ENCODE results near the gene TMEM273.

TMEM273 gene

DNA sequence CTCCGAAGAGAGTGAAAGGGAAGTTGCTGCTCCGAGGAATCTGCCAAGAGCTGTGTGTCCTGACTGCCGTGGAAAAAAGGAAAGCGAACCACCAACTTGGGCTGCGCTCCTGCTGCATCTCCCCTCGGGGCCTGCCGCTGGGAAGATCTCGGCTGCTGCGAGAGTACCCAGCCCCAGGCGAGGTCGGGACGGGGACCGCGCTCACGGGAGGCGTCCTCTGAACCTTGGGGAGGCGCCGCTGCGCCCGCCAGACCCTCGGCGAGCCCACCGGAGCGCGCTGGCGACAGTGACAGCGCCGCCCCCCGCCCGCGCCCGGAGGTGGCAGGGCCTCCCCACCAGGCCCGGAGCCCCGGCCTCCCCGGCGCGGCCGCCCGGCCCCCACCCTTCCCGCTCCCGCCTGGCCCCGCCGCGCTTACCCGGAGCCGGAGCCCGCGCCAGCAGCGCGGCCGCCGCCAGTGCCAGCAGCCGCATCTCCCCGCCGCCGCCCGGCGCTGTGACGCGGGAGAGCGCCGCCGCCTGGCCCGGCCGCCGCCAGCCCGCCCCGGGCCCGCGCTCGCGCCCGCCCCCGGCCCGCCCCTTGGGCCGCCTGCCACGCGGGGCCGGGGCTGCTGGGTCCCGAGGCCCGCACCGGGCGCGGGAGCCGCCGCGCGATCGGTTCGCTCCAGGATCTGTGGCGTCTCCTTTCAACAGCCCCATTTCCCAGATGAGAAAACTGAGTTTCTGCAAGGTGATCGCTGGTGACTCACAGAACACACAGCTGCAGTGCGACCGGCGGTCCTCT, 73.0 kb downstream of the TMEM273 start, which contains the start of gene VSTM4:
VSTM4 (minus strand) TSS at position 508 of the 781 bp plus-strand sequence; CDS start at position 471, 37 bp downstream.
- TF ChIP-seq, protein P1, sequence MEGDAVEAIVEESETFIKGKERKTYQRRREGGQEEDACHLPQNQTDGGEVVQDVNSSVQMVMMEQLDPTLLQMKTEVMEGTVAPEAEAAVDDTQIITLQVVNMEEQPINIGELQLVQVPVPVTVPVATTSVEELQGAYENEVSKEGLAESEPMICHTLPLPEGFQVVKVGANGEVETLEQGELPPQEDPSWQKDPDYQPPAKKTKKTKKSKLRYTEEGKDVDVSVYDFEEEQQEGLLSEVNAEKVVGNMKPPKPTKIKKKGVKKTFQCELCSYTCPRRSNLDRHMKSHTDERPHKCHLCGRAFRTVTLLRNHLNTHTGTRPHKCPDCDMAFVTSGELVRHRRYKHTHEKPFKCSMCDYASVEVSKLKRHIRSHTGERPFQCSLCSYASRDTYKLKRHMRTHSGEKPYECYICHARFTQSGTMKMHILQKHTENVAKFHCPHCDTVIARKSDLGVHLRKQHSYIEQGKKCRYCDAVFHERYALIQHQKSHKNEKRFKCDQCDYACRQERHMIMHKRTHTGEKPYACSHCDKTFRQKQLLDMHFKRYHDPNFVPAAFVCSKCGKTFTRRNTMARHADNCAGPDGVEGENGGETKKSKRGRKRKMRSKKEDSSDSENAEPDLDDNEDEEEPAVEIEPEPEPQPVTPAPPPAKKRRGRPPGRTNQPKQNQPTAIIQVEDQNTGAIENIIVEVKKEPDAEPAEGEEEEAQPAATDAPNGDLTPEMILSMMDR (IDR thresholded peaks at IDR 0.05; ENCODE audit: control insufficient read depth, insufficient read depth, low read depth, low read length, missing control alignments), result no peak
- H3K4me3 ChIP-seq (ENCODE audit: control insufficient read depth, low read depth, low read length), result peak within 1 kb of the TSS; percentile 66
- DNase-seq (ENCODE audit: low read depth), result no peak

DNA sequence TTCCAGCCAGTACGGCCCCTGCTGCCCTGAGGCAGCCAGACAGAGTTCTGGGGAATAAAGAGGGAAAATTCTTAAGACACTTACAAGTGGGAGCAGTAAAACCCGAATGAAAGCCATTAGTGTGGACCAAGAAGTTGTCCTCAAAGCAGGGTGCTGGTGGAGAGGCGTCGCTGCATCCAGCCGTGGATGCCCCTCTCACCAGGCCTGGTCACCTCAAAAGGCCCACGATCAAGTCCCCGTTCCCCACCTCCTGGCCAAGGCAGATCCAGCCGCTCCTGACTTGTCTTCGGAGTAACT, 73.5 kb downstream of the TMEM273 start:
- H3K4me3 ChIP-seq (ENCODE audit: control insufficient read depth, low read depth, low read length), result peak overlapping the region; percentile 66
- TF ChIP-seq, protein P1 (IDR thresholded peaks at IDR 0.05; ENCODE audit: control insufficient read depth, insufficient read depth, low read depth, low read length, missing control alignments), result no peak

DNA sequence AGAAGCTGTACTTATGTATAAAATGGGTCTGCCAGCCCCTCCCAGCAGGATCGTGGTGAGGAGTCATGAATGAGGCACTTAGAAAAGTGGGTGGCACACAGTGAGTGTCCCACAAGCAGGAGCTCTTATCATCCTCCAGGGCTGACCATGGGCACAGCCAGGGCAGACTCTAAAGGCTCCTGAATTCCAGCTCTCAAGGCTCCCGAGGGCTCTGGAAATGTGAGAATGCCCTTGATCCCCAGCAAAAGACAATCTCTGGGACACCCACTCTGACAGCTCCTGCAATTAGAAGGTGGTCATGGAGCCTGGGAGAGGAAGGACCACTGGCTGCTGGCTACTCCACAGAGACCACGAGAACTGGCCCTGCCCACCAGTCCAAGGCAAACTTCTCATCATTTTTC, 74.5 kb downstream of the TMEM273 start:
- no peak overlapping the region for H3K4me3 ChIP-seq (ENCODE audit: control insufficient read depth, low read depth, low read length)
- no peak for DNase-seq (ENCODE audit: low read depth)
- TF ChIP-seq, protein P1 (IDR thresholded peaks at IDR 0.05; ENCODE audit: control insufficient read depth, insufficient read depth, low read depth, low read length, missing control alignments), result no peak

More for the DNA sequence above, 73.5 kb downstream of the TMEM273 start:
- no peak for DNase-seq (ENCODE audit: low read depth)

DNA sequence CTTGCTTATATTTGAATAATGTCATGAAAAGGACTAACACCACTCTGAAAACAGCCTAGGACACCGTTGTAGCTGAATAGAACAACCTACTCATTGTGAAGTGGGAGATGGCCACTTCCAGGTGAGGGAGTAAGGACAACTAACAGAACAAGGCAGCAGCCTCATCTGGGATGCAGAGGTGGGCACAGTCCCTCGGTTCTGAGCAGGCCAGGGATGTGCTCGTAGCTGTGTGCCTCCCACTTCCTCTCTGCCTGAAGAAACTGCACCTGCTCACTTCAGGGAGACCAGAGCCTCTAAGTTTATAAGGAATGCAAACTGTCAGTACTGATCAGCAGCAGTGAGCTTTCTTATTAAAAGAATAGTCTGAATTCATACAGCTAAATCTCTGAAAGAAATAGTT, 75.3 kb downstream of the TMEM273 start:
- TF ChIP-seq, protein P1 (IDR thresholded peaks at IDR 0.05; ENCODE audit: control insufficient read depth, insufficient read depth, low read depth, low read length, missing control alignments), result no peak
- no peak overlapping the region for H3K4me3 ChIP-seq (ENCODE audit: control insufficient read depth, low read depth, low read length)
- DNase-seq (ENCODE audit: low read depth), result no peak

DNA sequence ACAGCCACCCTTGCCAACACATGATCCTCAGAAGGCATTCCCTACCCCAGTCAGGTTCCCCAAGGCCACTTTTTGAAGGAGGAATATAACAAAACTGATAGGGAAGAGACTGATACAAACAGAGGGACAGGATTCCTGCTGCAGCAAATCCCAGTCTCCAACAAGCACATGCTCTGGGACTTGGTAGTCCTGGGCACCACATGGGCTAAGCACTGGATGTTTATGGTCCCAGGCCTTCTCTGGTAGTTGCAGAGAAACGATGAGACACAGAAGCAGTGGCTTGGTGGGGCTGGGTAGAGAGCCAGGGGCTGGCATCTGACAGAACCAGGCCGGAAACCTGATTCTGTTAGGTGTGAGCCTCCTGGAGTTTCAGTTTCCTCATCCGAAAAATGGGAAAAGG, 76.1 kb downstream of the TMEM273 start:
- DNase-seq (ENCODE audit: low read depth), result no peak
- TF ChIP-seq, protein P1 (IDR thresholded peaks at IDR 0.05; ENCODE audit: control insufficient read depth, insufficient read depth, low read depth, low read length, missing control alignments), result no peak
- H3K4me3 ChIP-seq (ENCODE audit: control insufficient read depth, low read depth, low read length), result no peak overlapping the region

DNA sequence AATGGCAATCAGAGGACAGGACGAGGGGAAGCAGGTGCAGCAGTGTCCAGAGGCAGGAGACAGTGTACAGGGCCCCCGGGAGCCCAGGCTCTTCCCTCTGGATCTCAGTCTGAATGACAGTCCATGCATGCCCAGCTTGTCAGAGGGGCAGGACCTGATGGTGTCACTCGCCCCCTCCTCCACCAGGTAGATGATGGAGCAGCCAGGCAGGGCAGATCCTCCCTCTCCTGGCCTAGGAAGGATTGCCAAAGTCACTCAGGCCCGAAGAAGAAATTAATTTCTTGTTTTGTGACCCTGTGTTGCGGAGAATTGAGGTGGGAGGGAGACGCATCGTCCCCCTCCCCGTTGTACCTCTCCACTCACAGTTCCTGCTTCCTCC, 76.9 kb downstream of the TMEM273 start:
- no peak for DNase-seq (ENCODE audit: low read depth)

More for the DNA sequence above, 76.9 kb downstream of the TMEM273 start:
- H3K4me3 ChIP-seq (ENCODE audit: control insufficient read depth, low read depth, low read length), result no peak overlapping the region
- TF ChIP-seq, protein P1 (IDR thresholded peaks at IDR 0.05; ENCODE audit: control insufficient read depth, insufficient read depth, low read depth, low read length, missing control alignments), result no peak
